Measurements from ENCODE around the gene CGAS. TPM values are rescaled to one million over a fixed set of nuclear protein-coding genes. Genes with fewer than 3 reads are reported as not detected.
"Not testable (repeated sequence)": the region's sequence is repeated elsewhere in the genome, so short reads cannot be mapped to it uniquely, and the experiment has no call there.

CGAS gene
- total and polyA plus RNA-seq, 2 of the 4 experiments (the other 2 are of a cell fraction): 1.5 to 1.6 TPM

GRCh38 chr6:73461537-73462350 lies 9.6 kb upstream of the CGAS start, which contains the start of gene MTO1 (continued):
- TF ChIP-seq BHLHE40 (IDR thresholded peaks at IDR 0.05; ENCODE audit: low read depth, low read length) (no peak), MAZ (IDR thresholded peaks at IDR 0.05; ENCODE audit: borderline replicate concordance, low read depth, low read length) (no peak), CHD1 (IDR thresholded peaks at IDR 0.05; ENCODE audit: low read depth, low read length) (no peak)

GRCh38 chr6:73460056-73460455 lies 8.0 kb upstream of the CGAS start:
- no peak overlapping the region for H3K18ac ChIP-seq (ENCODE audit: low read depth, low read length)
- H2BK5ac ChIP-seq (ENCODE audit: low read depth, low read length, poor library complexity, severe bottlenecking): no peak overlapping the region
- H3K4me2 ChIP-seq (ENCODE audit: low read depth, low read length): no peak overlapping the region
- H2AK9ac ChIP-seq (replicated peaks; ENCODE audit: low read depth, low read length, poor library complexity): no peak overlapping the region
- TF ChIP-seq NFE2L2 (IDR thresholded peaks at IDR 0.05; ENCODE audit: low read depth, low read length) (no peak), POLR2A (IDR thresholded peaks at IDR 0.05; ENCODE audit: low read depth, low read length) (no peak)
- ChIA-PET CTCF (no interaction called here), POLR2A (ENCODE audit: unreplicated experiment) (no interaction called here)
- no TSS peak for BruUV-seq (replicated peaks)
- no peak overlapping the region for H4K5ac ChIP-seq (ENCODE audit: low read depth, low read length)
- DNase-seq (no peak), ATAC-seq (ENCODE audit: low read depth) (no peak)
- H3K4me3 ChIP-seq (ENCODE audit: insufficient read depth, low read depth, low read length): no peak overlapping the region
- in situ Hi-C loops (cut with MboI; ENCODE audit: low sequenced_read_pairs): no loop called here
- no peaks in the 10 kb centered on the region; the same call in 1 of the 2 replicates for H4K20me1 ChIP-seq (ENCODE audit: insufficient read depth, low read length)
- no peak overlapping the region for H2BK20ac ChIP-seq (ENCODE audit: low read depth, low read length)
- H2AK5ac ChIP-seq (ENCODE audit: low read depth, low read length): no peak overlapping the region
- H4K91ac ChIP-seq (ENCODE audit: insufficient read depth, low read depth, low read length): no peak overlapping the region
- H2BK120ac ChIP-seq (ENCODE audit: low read depth, low read length): no peak overlapping the region
- dilution Hi-C loops (cut with HindIII; ENCODE audit: low sequenced_read_pairs, unreplicated experiment): no loop called here
- no peak overlapping the region for H3K14ac ChIP-seq (replicated peaks; ENCODE audit: low read depth, low read length)
- no peaks in the 10 kb centered on the region; the same call in 1 of the 2 replicates for H3K36me3 ChIP-seq (ENCODE audit: control insufficient read depth, insufficient read depth, low read length)
- H3K4ac ChIP-seq (ENCODE audit: low read depth, low read length): no peak overlapping the region
- H3K27ac ChIP-seq (ENCODE audit: insufficient read depth, low read length): no peak overlapping the region
- H2AFZ ChIP-seq (replicated peaks; ENCODE audit: low read length, poor library complexity): no peak overlapping the region
- no peak overlapping the region for H2BK15ac ChIP-seq (ENCODE audit: low read depth, low read length)
- no peak overlapping the region for H3K9ac ChIP-seq (ENCODE audit: low read depth, low read length)
- H3K4me1 ChIP-seq (ENCODE audit: control insufficient read depth, insufficient read depth, low read length): peaks cover 2% of the 10 kb centered on the region; the same call in 1 of the 2 replicates
- H3K27me3 ChIP-seq (ENCODE audit: control insufficient read depth, insufficient read depth, low read length): no peaks in the 10 kb centered on the region
- H3K56ac ChIP-seq (ENCODE audit: extremely low read depth, insufficient read depth, low read length): no peak overlapping the region
- WGBS, 2 experiments (ENCODE audit: extremely low coverage in 2 of 2, insufficient read length in 1 of 2): 88% methylated on average over 1 of the region's 5 CpGs; no CpG with 5 or more reads in 1 of the 2 experiments
- H3K9me1 ChIP-seq (ENCODE audit: insufficient read depth, low read length): no peaks in the 10 kb centered on the region
- H4K8ac ChIP-seq (ENCODE audit: low read depth in 2 of 2, low read length in 2 of 2): no peak overlapping the region
- intact Hi-C loops (cut with micrococcal nuclease): no loop called here
- peaks cover 14 to 32% of the 10 kb centered on the region in 2 experiments for H3K79me1 ChIP-seq (ENCODE audit: low read depth in 1 of 2, low read length in 2 of 2)
- no peak overlapping the region for H3K23ac ChIP-seq (ENCODE audit: low read depth, low read length)
- H3K9me3 ChIP-seq (ENCODE audit: control insufficient read depth, insufficient read depth, low read length): no peaks in the 10 kb centered on the region

- H3K27me3 ChIP-seq (ENCODE audit: control insufficient read depth, insufficient read depth, low read length); H2AFZ ChIP-seq (replicated peaks; ENCODE audit: low read length, poor library complexity); H3K9ac ChIP-seq (ENCODE audit: low read depth, low read length); DNase-seq; in situ Hi-C loops (cut with MboI; ENCODE audit: low sequenced_read_pairs); H2BK20ac ChIP-seq (ENCODE audit: low read depth, low read length); H2BK15ac ChIP-seq (ENCODE audit: low read depth, low read length); H2BK120ac ChIP-seq (ENCODE audit: low read depth, low read length); BruUV-seq (replicated peaks); H2AK9ac ChIP-seq (replicated peaks; ENCODE audit: low read depth, low read length, poor library complexity); H3K27ac ChIP-seq (ENCODE audit: insufficient read depth, low read length); H3K4me1 ChIP-seq (ENCODE audit: control insufficient read depth, insufficient read depth, low read length); H4K5ac ChIP-seq (ENCODE audit: low read depth, low read length); H4K91ac ChIP-seq (ENCODE audit: insufficient read depth, low read depth, low read length); dilution Hi-C loops (cut with HindIII; ENCODE audit: low sequenced_read_pairs, unreplicated experiment); H3K36me3 ChIP-seq (ENCODE audit: control insufficient read depth, insufficient read depth, low read length); ATAC-seq (ENCODE audit: low read depth); POLR2A ChIA-PET (ENCODE audit: unreplicated experiment); H3K23ac ChIP-seq (ENCODE audit: low read depth, low read length); H4K8ac ChIP-seq (ENCODE audit: low read depth in 2 of 2, low read length in 2 of 2); H3K14ac ChIP-seq (replicated peaks; ENCODE audit: low read depth, low read length); H3K4ac ChIP-seq (ENCODE audit: low read depth, low read length); H4K20me1 ChIP-seq (ENCODE audit: insufficient read depth, low read length); intact Hi-C loops (cut with micrococcal nuclease); CTCF ChIA-PET; H3K56ac ChIP-seq (ENCODE audit: extremely low read depth, insufficient read depth, low read length); H3K18ac ChIP-seq (ENCODE audit: low read depth, low read length); H3K4me3 ChIP-seq (ENCODE audit: insufficient read depth, low read depth, low read length); H3K4me2 ChIP-seq (ENCODE audit: low read depth, low read length); H3K9me3 ChIP-seq (ENCODE audit: control insufficient read depth, insufficient read depth, low read length); H3K9me1 ChIP-seq (ENCODE audit: insufficient read depth, low read length); H2AK5ac ChIP-seq (ENCODE audit: low read depth, low read length); H2BK5ac ChIP-seq (ENCODE audit: low read depth, low read length, poor library complexity, severe bottlenecking): not testable (repeated sequence)
- 74% methylated on average over 3 of the region's 7 CpGs; no CpG with 5 or more reads in 1 of the 2 experiments for WGBS, 2 experiments (ENCODE audit: extremely low coverage in 2 of 2, insufficient read length in 1 of 2)
- H3K79me1 ChIP-seq (ENCODE audit: low read depth in 1 of 2, low read length in 2 of 2): peaks cover 10 to 27% of the 10 kb centered on the region in 2 experiments; a peak in 3 of 4 replicates
These were observed 7.4 kb upstream of the CGAS start for GRCh38 chr6:73459474-73459873.

Data from IMR-90 (cell line).